ENCODE measurements around the gene PTN.

PTN gene

DNA sequence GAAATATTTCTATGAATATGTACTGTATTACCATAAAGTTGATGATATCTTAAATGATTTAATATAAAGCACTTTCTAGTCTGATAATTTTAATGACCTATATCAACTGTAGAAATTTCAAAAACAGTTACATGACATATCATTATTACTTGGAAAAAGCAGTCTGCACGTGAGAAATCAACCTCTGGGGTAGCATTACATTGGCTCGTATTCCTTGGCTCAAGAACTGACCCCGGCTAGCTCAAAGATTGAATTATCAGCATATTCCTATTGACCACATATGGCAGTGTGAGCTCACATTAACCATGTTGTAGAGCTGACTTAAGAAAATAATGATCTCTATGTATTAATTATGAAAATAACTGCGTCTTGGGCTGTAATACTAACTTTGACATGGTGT, 139.3 kb downstream of the PTN start:
- no peak overlapping the region for H3K27ac ChIP-seq (ENCODE audit: low read depth, low read length)
- H3F3A ChIP-seq (ENCODE audit: insufficient read depth), result no peaks in the 10 kb centered on the region
- H3K36me3 ChIP-seq (ENCODE audit: low read length), result no peaks in the 10 kb centered on the region
- H2AFZ ChIP-seq (ENCODE audit: low read depth, low read length, severe bottlenecking), result no peak overlapping the region
- no peak overlapping the region for H3K4me3 ChIP-seq (ENCODE audit: insufficient read depth, low read length, poor library complexity, severe bottlenecking)
- H3K79me2 ChIP-seq (ENCODE audit: insufficient read depth, low read length), result no peaks in the 10 kb centered on the region
- no peaks in the 10 kb centered on the region for H3K27me3 ChIP-seq (ENCODE audit: low read length)
- no peaks in the 10 kb centered on the region for H3K9me3 ChIP-seq (ENCODE audit: insufficient read depth, low read length)
- no peak overlapping the region for H3K4me2 ChIP-seq (ENCODE audit: low read depth, low read length, poor library complexity, severe bottlenecking)
- H3K9me2 ChIP-seq (replicated peaks; ENCODE audit: insufficient read depth, low read length), result no peaks in the 10 kb centered on the region
- TF ChIP-seq, protein P1, sequence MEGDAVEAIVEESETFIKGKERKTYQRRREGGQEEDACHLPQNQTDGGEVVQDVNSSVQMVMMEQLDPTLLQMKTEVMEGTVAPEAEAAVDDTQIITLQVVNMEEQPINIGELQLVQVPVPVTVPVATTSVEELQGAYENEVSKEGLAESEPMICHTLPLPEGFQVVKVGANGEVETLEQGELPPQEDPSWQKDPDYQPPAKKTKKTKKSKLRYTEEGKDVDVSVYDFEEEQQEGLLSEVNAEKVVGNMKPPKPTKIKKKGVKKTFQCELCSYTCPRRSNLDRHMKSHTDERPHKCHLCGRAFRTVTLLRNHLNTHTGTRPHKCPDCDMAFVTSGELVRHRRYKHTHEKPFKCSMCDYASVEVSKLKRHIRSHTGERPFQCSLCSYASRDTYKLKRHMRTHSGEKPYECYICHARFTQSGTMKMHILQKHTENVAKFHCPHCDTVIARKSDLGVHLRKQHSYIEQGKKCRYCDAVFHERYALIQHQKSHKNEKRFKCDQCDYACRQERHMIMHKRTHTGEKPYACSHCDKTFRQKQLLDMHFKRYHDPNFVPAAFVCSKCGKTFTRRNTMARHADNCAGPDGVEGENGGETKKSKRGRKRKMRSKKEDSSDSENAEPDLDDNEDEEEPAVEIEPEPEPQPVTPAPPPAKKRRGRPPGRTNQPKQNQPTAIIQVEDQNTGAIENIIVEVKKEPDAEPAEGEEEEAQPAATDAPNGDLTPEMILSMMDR (IDR thresholded peaks at IDR 0.05; ENCODE audit: insufficient read depth, low read length, poor library complexity, severe bottlenecking), result no peak
- TF ChIP-seq EZH2phosphoT487 (conservative IDR thresholded peaks at IDR 0.05; ENCODE audit: low read length), result no peak
- no peaks in the 10 kb centered on the region for H4K20me1 ChIP-seq (ENCODE audit: low read depth, low read length)
- no peak overlapping the region for H3K9ac ChIP-seq (ENCODE audit: low read length)

DNA sequence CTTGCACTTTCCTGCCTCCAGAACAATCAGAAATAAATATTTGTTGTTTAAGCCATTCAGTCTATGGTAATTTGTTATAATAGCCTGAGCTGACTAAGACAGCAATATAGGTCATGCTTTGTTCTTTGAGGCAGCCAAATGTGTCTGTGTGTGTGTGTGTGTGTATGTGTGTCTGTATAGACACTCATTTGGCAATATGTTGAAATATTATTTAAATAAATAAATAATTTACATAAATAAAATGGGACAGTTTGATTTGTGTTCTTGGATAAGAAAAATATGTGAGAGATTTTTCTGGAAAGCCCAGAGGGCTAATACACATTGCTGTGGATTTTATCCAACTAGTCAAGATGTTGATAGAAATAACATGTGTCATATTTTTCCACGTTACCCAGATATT, 140.2 kb downstream of the PTN start:
- Histone ChIP-seq H3K9me2 (replicated peaks; ENCODE audit: insufficient read depth, low read length) (no peaks in the 10 kb centered on the region), H3K9ac (ENCODE audit: low read length) (no peak overlapping the region), H3K4me3 (ENCODE audit: insufficient read depth, low read length, poor library complexity, severe bottlenecking) (no peak overlapping the region), H3K27me3 (ENCODE audit: low read length) (no peaks in the 10 kb centered on the region), H2AFZ (ENCODE audit: low read depth, low read length, severe bottlenecking) (no peak overlapping the region), H3K4me2 (ENCODE audit: low read depth, low read length, poor library complexity, severe bottlenecking) (no peak overlapping the region), H3K79me2 (ENCODE audit: insufficient read depth, low read length) (no peaks in the 10 kb centered on the region), H3K27ac (ENCODE audit: low read depth, low read length) (no peak overlapping the region), H4K20me1 (ENCODE audit: low read depth, low read length) (no peaks in the 10 kb centered on the region), H3K36me3 (ENCODE audit: low read length) (no peaks in the 10 kb centered on the region), H3F3A (ENCODE audit: insufficient read depth) (no peaks in the 10 kb centered on the region), H3K9me3 (ENCODE audit: insufficient read depth, low read length) (no peaks in the 10 kb centered on the region)
- no peak for TF ChIP-seq EZH2phosphoT487 (conservative IDR thresholded peaks at IDR 0.05; ENCODE audit: low read length)
- TF ChIP-seq, protein P1 (IDR thresholded peaks at IDR 0.05; ENCODE audit: insufficient read depth, low read length, poor library complexity, severe bottlenecking), result no peak

DNA sequence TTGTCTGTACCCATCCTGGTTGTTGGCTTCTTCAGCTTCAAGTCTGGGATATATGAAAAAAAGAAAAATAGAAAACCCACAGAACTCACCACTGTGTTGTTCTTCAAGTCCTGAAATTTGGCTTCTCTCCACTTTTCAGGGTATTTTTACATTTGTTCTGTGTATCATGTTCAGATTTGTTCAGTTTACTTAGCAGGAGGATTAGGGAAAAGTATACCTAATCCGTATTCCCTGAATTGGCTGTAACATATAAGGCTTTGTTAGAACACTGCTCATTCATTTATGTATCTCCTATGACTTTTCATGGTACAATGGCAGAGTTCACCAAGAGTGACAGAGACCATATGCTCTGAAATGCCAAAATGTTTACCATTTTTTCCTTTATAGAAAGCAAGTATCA, 146.9 kb downstream of the PTN start:
- no peak overlapping the region for H3K9ac ChIP-seq (ENCODE audit: low read length)
- no peak overlapping the region for H3K4me2 ChIP-seq (ENCODE audit: low read depth, low read length, poor library complexity, severe bottlenecking)
- no peaks in the 10 kb centered on the region for H3F3A ChIP-seq (ENCODE audit: insufficient read depth)
- no peaks in the 10 kb centered on the region for H3K27me3 ChIP-seq (ENCODE audit: low read length)
- no peaks in the 10 kb centered on the region for H3K9me3 ChIP-seq (ENCODE audit: insufficient read depth, low read length)
- no peaks in the 10 kb centered on the region for H3K9me2 ChIP-seq (replicated peaks; ENCODE audit: insufficient read depth, low read length)
- no peaks in the 10 kb centered on the region for H4K20me1 ChIP-seq (ENCODE audit: low read depth, low read length)
- TF ChIP-seq, protein P1 (IDR thresholded peaks at IDR 0.05; ENCODE audit: insufficient read depth, low read length, poor library complexity, severe bottlenecking), result no peak
- no peak for TF ChIP-seq EZH2phosphoT487 (conservative IDR thresholded peaks at IDR 0.05; ENCODE audit: low read length)
- no peaks in the 10 kb centered on the region for H3K36me3 ChIP-seq (ENCODE audit: low read length)
- H3K4me3 ChIP-seq (ENCODE audit: insufficient read depth, low read length, poor library complexity, severe bottlenecking), result no peak overlapping the region
- no peak overlapping the region for H2AFZ ChIP-seq (ENCODE audit: low read depth, low read length, severe bottlenecking)
- no peak overlapping the region for H3K27ac ChIP-seq (ENCODE audit: low read depth, low read length)
- no peaks in the 10 kb centered on the region for H3K79me2 ChIP-seq (ENCODE audit: insufficient read depth, low read length)

All from SU-DHL-6 (cell line).